Activated CD8-positive, alpha-beta memory T cell treated with anti-CD3 and anti-CD28 coated beads, Interleukin-2, amount 50 U/mL, for 4 hours (primary cell): Measurements from ENCODE around the gene LBHD2.
A peak's percentile ranks its signal among the peaks of the same experiment; 100 is the strongest.
"Not testable (repeated sequence)": the region's sequence is repeated elsewhere in the genome, so short reads cannot be mapped to it uniquely, and the experiment has no call there.

Source experiments
- DNase-seq: peaks from one replicate; pipeline ENCODE4 v3.0.0-alpha.2; 2020

Gene LBHD2

GRCh38 chr14:103084021-103084919, at the start of gene LBHD2:
LBHD2 (plus strand) TSS chr14:103084210; CDS start chr14:103086013, 1,803 bp downstream.
- DNase-seq: no peak

GRCh38 chr14:103041464-103041863, 42.5 kb upstream of the LBHD2 start:
- DNase-seq: no peak

- no peak for DNase-seq
Observed at GRCh38 chr14:103043257-103044015, 40.6 kb upstream of the LBHD2 start.

GRCh38 chr14:103045371-103045869, 38.6 kb upstream of the LBHD2 start:
- no peak for DNase-seq

- not testable (repeated sequence) for DNase-seq
Observed at GRCh38 chr14:103047453-103047852, 36.6 kb upstream of the LBHD2 start.

GRCh38 chr14:103050935-103051334, 33.1 kb upstream of the LBHD2 start:
- no peak for DNase-seq

- no peak for DNase-seq
Observed at GRCh38 chr14:103052407-103052806, 31.6 kb upstream of the LBHD2 start.

GRCh38 chr14:103055695-103056094, 28.3 kb upstream of the LBHD2 start:
- DNase-seq: no peak

- DNase-seq: no peak
Observed at GRCh38 chr14:103056322-103057027, 27.5 kb upstream of the LBHD2 start.

GRCh38 chr14:103057028-103057371, 27.0 kb upstream of the LBHD2 start:
- DNase-seq: no peak

- peak; percentile 49 for DNase-seq
Observed at GRCh38 chr14:103057372-103058163, 26.4 kb upstream of the LBHD2 start, which contains the start of gene CDC42BPB. CDC42BPB (minus strand) TSS chr14:103057549; CDS start chr14:103057173, 376 bp downstream.

GRCh38 chr14:103058164-103059055, 25.6 kb upstream of the LBHD2 start:
- DNase-seq: no peak

GRCh38 chr14:103059556-103059955, 24.5 kb upstream of the LBHD2 start:
- DNase-seq: no peak

GRCh38 chr14:103061482-103061976, 22.5 kb upstream of the LBHD2 start:
- no peak for DNase-seq

GRCh38 chr14:103064436-103064835, 19.6 kb upstream of the LBHD2 start:
- no peak for DNase-seq

- no peak for DNase-seq
Observed at GRCh38 chr14:103064978-103065377, 19.0 kb upstream of the LBHD2 start.

- DNase-seq: no peak
Observed at GRCh38 chr14:103065861-103066260, 18.1 kb upstream of the LBHD2 start.

- no peak for DNase-seq
Observed at GRCh38 chr14:103066399-103066798, 17.6 kb upstream of the LBHD2 start.

- no peak for DNase-seq
Observed at GRCh38 chr14:103067231-103067954, 16.6 kb upstream of the LBHD2 start.
